IMR-90 (cell line): Measurements from ENCODE around the gene PEX5L.

ENCODE experiments used
- BHLHE40 ChIP-seq: fragments of 150-350 bp; IDR thresholded peaks from 2 replicates; pipeline ENCODE4 v1.6.1; 2016; ENCODE audit warnings: mild to moderate bottlenecking, low read depth, low read length
- CEBPB ChIP-seq: IDR thresholded peaks from 2 replicates; pipeline ENCODE4 v1.6.1; 2012; ENCODE audit warnings: low read depth, low read length, improper control_type of control experiment
- FOS ChIP-seq: fragments of 150-350 bp; IDR thresholded peaks from 2 replicates; pipeline ENCODE4 v1.6.1; 2016; ENCODE audit warnings: low read depth, low read length
- MAZ ChIP-seq: IDR thresholded peaks from 2 replicates; pipeline ENCODE4 v1.6.1; 2012; ENCODE audit warnings: low read depth, mild to moderate bottlenecking, low read length, improper control_type of control experiment, moderate library complexity, borderline replicate concordance
- MXI1 ChIP-seq: IDR thresholded peaks from 2 replicates; pipeline ENCODE4 v1.6.1; 2012; ENCODE audit warnings: low read depth, mild to moderate bottlenecking, low read length, moderate library complexity, borderline replicate concordance
- NFE2L2 ChIP-seq: fragments of 150-350 bp; IDR thresholded peaks from 2 replicates; pipeline ENCODE4 v1.6.1; 2016; ENCODE audit warnings: low read depth, mild to moderate bottlenecking, low read length
- POLR2A ChIP-seq: IDR thresholded peaks from 2 replicates; pipeline ENCODE4 v1.6.1; 2012; ENCODE audit warnings: mild to moderate bottlenecking, low read depth, low read length
- RAD21 ChIP-seq: IDR thresholded peaks from 2 replicates; pipeline ENCODE4 v1.6.1; 2012; ENCODE audit warnings: low read length, improper control_type of control experiment
- RCOR1 ChIP-seq: IDR thresholded peaks from 2 replicates; pipeline ENCODE4 v1.6.1; 2012; ENCODE audit warnings: mild to moderate bottlenecking, low read length, improper control_type of control experiment; ENCODE audit not compliant: insufficient replicate concordance
- RFX5 ChIP-seq: IDR thresholded peaks from 2 replicates; pipeline ENCODE4 v1.8.0; 2012; ENCODE audit warnings: low read depth, mild to moderate bottlenecking, low read length, moderate library complexity
- SMC3 ChIP-seq: fragments of 150-350 bp; IDR thresholded peaks from 2 replicates; pipeline ENCODE4 v1.6.1; 2016; ENCODE audit warnings: low read depth, mild to moderate bottlenecking, antibody characterized with exemption, low read length, moderate library complexity
- USF2 ChIP-seq: fragments of 150-350 bp; IDR thresholded peaks from 2 replicates; pipeline ENCODE4 v1.6.1; 2017; ENCODE audit warnings: mild to moderate bottlenecking, antibody characterized with exemption, low read length, low read depth
- TF ChIP-seq, protein P1 (sequence below): conservative IDR thresholded peaks from 2 replicates; pipeline ENCODE4 v1.5.1; 2012; ENCODE audit warnings: mild to moderate bottlenecking, low read depth, low read length, improper control_type of control experiment
- TF ChIP-seq, protein P2 (sequence below): fragments of 150-350 bp; IDR thresholded peaks from 2 replicates; pipeline ENCODE4 v1.6.1; 2016; ENCODE audit warnings: low read depth, mild to moderate bottlenecking, low read length, moderate library complexity, borderline replicate concordance

DNA sequence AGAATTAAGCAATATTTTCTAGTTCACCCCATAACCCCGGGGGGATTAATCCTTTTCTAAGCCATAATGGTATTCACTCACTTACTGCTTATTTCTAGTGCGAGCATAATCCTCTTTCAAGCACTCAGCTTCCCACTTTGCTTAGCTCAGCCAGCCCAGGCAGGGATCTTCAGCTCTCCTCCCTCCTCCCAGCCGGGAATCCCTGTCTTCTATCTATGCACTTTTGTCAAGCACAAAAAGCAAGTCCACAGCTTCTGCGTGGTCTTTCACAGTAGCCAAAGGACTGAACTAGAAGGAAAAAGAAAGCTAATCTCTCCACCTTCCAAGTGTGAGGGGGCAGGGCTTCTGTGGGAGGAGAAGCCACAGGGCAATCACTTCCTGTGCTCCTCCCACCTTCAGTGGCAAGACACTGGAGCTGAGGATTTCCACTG, 62.8 kb downstream of the PEX5L start:
- TF ChIP-seq POLR2A: no peak
- TF ChIP-seq, protein P1, sequence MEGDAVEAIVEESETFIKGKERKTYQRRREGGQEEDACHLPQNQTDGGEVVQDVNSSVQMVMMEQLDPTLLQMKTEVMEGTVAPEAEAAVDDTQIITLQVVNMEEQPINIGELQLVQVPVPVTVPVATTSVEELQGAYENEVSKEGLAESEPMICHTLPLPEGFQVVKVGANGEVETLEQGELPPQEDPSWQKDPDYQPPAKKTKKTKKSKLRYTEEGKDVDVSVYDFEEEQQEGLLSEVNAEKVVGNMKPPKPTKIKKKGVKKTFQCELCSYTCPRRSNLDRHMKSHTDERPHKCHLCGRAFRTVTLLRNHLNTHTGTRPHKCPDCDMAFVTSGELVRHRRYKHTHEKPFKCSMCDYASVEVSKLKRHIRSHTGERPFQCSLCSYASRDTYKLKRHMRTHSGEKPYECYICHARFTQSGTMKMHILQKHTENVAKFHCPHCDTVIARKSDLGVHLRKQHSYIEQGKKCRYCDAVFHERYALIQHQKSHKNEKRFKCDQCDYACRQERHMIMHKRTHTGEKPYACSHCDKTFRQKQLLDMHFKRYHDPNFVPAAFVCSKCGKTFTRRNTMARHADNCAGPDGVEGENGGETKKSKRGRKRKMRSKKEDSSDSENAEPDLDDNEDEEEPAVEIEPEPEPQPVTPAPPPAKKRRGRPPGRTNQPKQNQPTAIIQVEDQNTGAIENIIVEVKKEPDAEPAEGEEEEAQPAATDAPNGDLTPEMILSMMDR: no peak
- TF ChIP-seq SMC3: no peak
- TF ChIP-seq, protein P2, sequence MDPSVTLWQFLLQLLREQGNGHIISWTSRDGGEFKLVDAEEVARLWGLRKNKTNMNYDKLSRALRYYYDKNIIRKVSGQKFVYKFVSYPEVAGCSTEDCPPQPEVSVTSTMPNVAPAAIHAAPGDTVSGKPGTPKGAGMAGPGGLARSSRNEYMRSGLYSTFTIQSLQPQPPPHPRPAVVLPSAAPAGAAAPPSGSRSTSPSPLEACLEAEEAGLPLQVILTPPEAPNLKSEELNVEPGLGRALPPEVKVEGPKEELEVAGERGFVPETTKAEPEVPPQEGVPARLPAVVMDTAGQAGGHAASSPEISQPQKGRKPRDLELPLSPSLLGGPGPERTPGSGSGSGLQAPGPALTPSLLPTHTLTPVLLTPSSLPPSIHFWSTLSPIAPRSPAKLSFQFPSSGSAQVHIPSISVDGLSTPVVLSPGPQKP: no peak
- TF ChIP-seq FOS: no peak
- no peak for TF ChIP-seq RCOR1
- no peak for TF ChIP-seq CEBPB
- no peak for TF ChIP-seq BHLHE40
- no peak for TF ChIP-seq NFE2L2
- TF ChIP-seq RFX5: no peak
- TF ChIP-seq RAD21: no peak
- no peak for TF ChIP-seq USF2
- no peak for TF ChIP-seq MXI1
- TF ChIP-seq MAZ: no peak
